Kidney (tissue), 14 donors: ENCODE measurements around the gene CHD2. TPM values are rescaled to one million over a fixed set of nuclear protein-coding genes. Genes with fewer than 3 reads are reported as not detected.

Source experiments
- DNase-seq, 5 donors: peaks; one replicate each; pipeline ENCODE4 v3.0.0-alpha.2; 2013 to 2020
- FAIRE-seq: peaks from 2 replicates; lab custom pipeline; 2012; peaks lifted over from hg19 to GRCh38; lab: Jason Lieb, UNC
- H3K27ac ChIP-seq, 2 donors: one replicate each; pipeline ENCODE4 v1.7.0; 2013; ENCODE audit warnings: low read depth in 2 of 2, low read length in 2 of 2, inconsistent platforms in 1 of 2
- H3K27me3 ChIP-seq: one replicate; pipeline ENCODE4 v1.7.1; 2013; ENCODE audit warnings: low read length, inconsistent platforms; ENCODE audit not compliant: control insufficient read depth, insufficient read depth
- H3K36me3 ChIP-seq, 3 donors: one replicate each; pipeline versions ENCODE4 v1.7.0 to v1.7.1; 2013; ENCODE audit warnings: low read length in 3 of 3, control low read depth in 1 of 3, inconsistent platforms in 1 of 3; ENCODE audit not compliant: insufficient read depth in 3 of 3, control insufficient read depth in 2 of 3
- H3K4me1 ChIP-seq, 3 donors: one replicate each; pipeline versions ENCODE4 v1.7.0 to v1.7.1; 2013; ENCODE audit warnings: low read length in 3 of 3, inconsistent platforms in 1 of 3, low read depth in 1 of 3; ENCODE audit not compliant: control insufficient read depth in 2 of 3, insufficient read depth in 2 of 3
- H3K4me3 ChIP-seq, 3 donors: one replicate each; pipeline versions ENCODE4 v1.7.0 to v1.8.1; 2013; ENCODE audit warnings: low read length in 3 of 3, control low read depth in 1 of 3, inconsistent platforms in 1 of 3
- H3K9ac ChIP-seq, 3 donors: one replicate each; pipeline versions ENCODE4 v1.7.0 to v1.7.1; 2013; ENCODE audit warnings: low read length in 3 of 3, control low read depth in 1 of 3, inconsistent platforms in 1 of 3
- H3K9me3 ChIP-seq, 3 donors: one replicate each; pipeline versions ENCODE4 v1.7.0 to v1.7.1; 2013; ENCODE audit warnings: low read length in 3 of 3, control low read depth in 1 of 3, inconsistent platforms in 1 of 3; ENCODE audit not compliant: control insufficient read depth in 2 of 3, insufficient read depth in 1 of 3
- CTCF ChIP-seq: IDR thresholded peaks from 3 replicates; pipeline ENCODE4 v1.5.1; 2012; ENCODE audit warnings: mild to moderate bottlenecking, moderate library complexity, borderline replicate concordance; ENCODE audit not compliant: insufficient read depth; ENCODE audit errors: extremely low read depth
- intact Hi-C: fragments of 100-400 bp; cut with DNase I; formaldehyde crosslinking; loops from one replicate; pipeline ENCODE4 v1.11.1; 2022
- microRNA-seq: library from miRNA; unstranded; fragments of <30 nt; microRNA quantifications from one replicate; pipeline ENCODE4 v1.2.0, GENCODE V29; 2020
- polyA plus RNA-seq: library from polyadenylated mRNA; stranded (reverse); fragments of 350-450 nt; fragmentation: Illumina TruSeq; extraction: RNeasy Lipid Tissue Mini Kit (QIAGEN cat#74804); gene quantifications from one replicate; pipeline ENCODE4 v1.2.3, GENCODE V29; 2014; ENCODE audit warnings: low read depth, low replicate concordance; ENCODE audit not compliant: insufficient read depth
- total RNA-seq: library from RNA; stranded (reverse); fragmentation: NEBNext Ultra II Directional; extraction: Animal tissue kit (Norgen Biotek cat#: 25700); gene quantifications from one replicate; pipeline ENCODE4 v1.2.1, GENCODE V29; 2021
- donor health status: control.
- donor health status: control.
- donor health status: control.
- donor health status: control.
- donor health status: control.
- donor health status: DM: yes; HTN: yes; CAD: no.
- donor health status: Normal renal cell carcinoma (clear cell type).

The CHD2 gene
- total and polyA plus RNA-seq, 2 donors from 2014 or later = 22.5 to 137 TPM

- H3K9me3 ChIP-seq = no peaks in the 10 kb centered on the region
- no peak overlapping the region for H3K27ac ChIP-seq
- intact Hi-C loops = no loop called here
These were observed 174.5 kb downstream of the CHD2 start for GRCh38 chr15:93074599-93074998.

GRCh38 chr15:93076217-93076616, 176.1 kb downstream of the CHD2 start:
- H3K36me3 ChIP-seq = no peaks in the 10 kb centered on the region
- no peak for DNase-seq
- peaks cover 0 to 4% (median 4%) of the 10 kb centered on the region in 3 donors for H3K4me1 ChIP-seq
- intact Hi-C loops = no loop called here
- no peak overlapping the region for H3K4me3 ChIP-seq
- no peaks in the 10 kb centered on the region for H3K9me3 ChIP-seq
- no peak overlapping the region for H3K9ac ChIP-seq
- FAIRE-seq = no peak
- H3K27ac ChIP-seq = no peak overlapping the region
- H3K27me3 ChIP-seq = no peaks in the 10 kb centered on the region
- TF ChIP-seq CTCF = no peak

More at GRCh38 chr15:93074599-93074998, 174.5 kb downstream of the CHD2 start:
- no peak overlapping the region for H3K4me3 ChIP-seq
- H3K9ac ChIP-seq = no peak overlapping the region
- DNase-seq (no peak), FAIRE-seq (no peak)
- H3K27me3 ChIP-seq = no peaks in the 10 kb centered on the region
- H3K4me1 ChIP-seq = peaks cover 0 to 4% (median 4%) of the 10 kb centered on the region in 3 donors
- no peak for TF ChIP-seq CTCF
- H3K36me3 ChIP-seq = no peaks in the 10 kb centered on the region

- H3K4me3 ChIP-seq = no peak overlapping the region
- peaks cover 0 to 4% (median 2%) of the 10 kb centered on the region in 3 donors for H3K4me1 ChIP-seq
- no peaks in the 10 kb centered on the region for H3K36me3 ChIP-seq
- FAIRE-seq = no peak
- no peak for DNase-seq
- no peaks in the 10 kb centered on the region for H3K27me3 ChIP-seq
- H3K27ac ChIP-seq = no peak overlapping the region
- TF ChIP-seq CTCF = no peak
- H3K9me3 ChIP-seq = no peaks in the 10 kb centered on the region
- intact Hi-C loops = no loop called here
- H3K9ac ChIP-seq = no peak overlapping the region
These were observed 176.8 kb downstream of the CHD2 start for GRCh38 chr15:93076875-93077274.

Small RNA genes lying within 50 kb of the gene (microRNA-seq; reads per million reads assigned to microRNA genes)
- not detected for gene MIR3175

Other genes starting within 250 kb of the CHD2 start
- 13.8 TPM for gene FAM174B, start 244.5 kb upstream of the CHD2 start, total RNA-seq
- 9.8 TPM for gene FAM174B, start 244.5 kb upstream of the CHD2 start, polyA plus RNA-seq
- gene RGMA, start 188.9 kb downstream of the CHD2 start, total RNA-seq = 4.7 TPM
- 4.4 TPM for gene RGMA, start 188.9 kb downstream of the CHD2 start, polyA plus RNA-seq